ENCODE measurements around the gene ADD1. TPM values are rescaled to one million over a fixed set of nuclear protein-coding genes. Genes with fewer than 3 reads are reported as not detected.

ADD1 gene
- total RNA-seq, 6 experiments from 2014 or later, result 94.4 to 120 (median 103) TPM

GRCh38 chr4:2808001-2808400, 35.6 kb upstream of the ADD1 start:
- no peak overlapping the region for H3K27ac ChIP-seq

DNA sequence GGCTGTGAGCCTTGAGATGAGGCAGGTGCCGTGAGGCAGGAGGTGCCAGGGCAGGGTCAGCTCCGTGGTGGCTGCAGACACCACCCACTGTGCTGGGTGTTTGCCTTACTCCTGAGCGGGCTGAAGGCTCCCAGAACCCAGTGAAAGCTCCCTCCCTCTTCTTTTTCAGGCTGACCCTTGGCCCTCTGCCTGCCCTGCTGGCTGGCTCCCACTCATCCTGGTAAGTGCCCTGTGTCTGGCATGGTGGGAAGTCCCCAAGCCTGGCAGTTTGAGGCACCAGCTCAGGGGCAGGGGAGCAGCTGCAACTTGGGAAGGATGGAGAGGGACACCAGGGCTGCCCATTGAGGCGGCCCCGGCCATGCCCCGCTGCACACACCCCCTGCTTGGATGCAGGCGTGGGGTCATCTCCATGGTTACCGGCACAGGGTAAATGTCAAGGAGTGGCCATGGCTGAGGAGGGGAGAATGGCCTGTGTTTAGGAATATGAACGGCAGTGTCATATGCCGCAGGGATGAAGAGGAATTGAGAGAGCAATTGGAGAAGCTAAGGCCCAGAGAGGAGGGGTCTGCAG, 33.9 kb upstream of the ADD1 start:
- no peaks in the 10 kb centered on the region for H3K9me3 ChIP-seq
- H3K4me1 ChIP-seq, result peaks cover 0 to 65% (median 17%) of the 10 kb centered on the region in 4 donors
- ATAC-seq (peak; percentile 15 to 46 (median 44)), DNase-seq (peak in 1 of 3 donors; percentile 67)
- intact Hi-C loops (cut with DNase I), result no loop called here
- no peak overlapping the region for H3K27ac ChIP-seq
- H3K4me3 ChIP-seq, result no peak overlapping the region
- H3K27me3 ChIP-seq, result no peaks in the 10 kb centered on the region
- 73% methylated on average over 6 of the region's 10 CpGs for WGBS (ENCODE audit: insufficient coverage, low coverage, low lambda C conversion rate, missing lambda C conversion rate)
- TF ChIP-seq CTCF (IDR thresholded peaks at IDR 0.05), result no peak
- TF ChIP-seq POLR2A (IDR thresholded peaks at IDR 0.05), result no peak
- peaks cover 0 to 10% (median 1%) of the 10 kb centered on the region in 4 donors for H3K36me3 ChIP-seq

More at GRCh38 chr4:2808001-2808400, 35.6 kb upstream of the ADD1 start:
- WGBS (ENCODE audit: insufficient coverage, low coverage, low lambda C conversion rate, missing lambda C conversion rate), result 100% methylated on average over 3 of the region's 7 CpGs
- ATAC-seq (no peak), DNase-seq (no peak)
- no peaks in the 10 kb centered on the region for H3K27me3 ChIP-seq
- no peak for TF ChIP-seq CTCF (IDR thresholded peaks at IDR 0.05)
- TF ChIP-seq POLR2A (IDR thresholded peaks at IDR 0.05), result no peak
- H3K4me1 ChIP-seq, result peaks cover 0 to 63% (median 17%) of the 10 kb centered on the region in 4 donors
- no peaks in the 10 kb centered on the region for H3K36me3 ChIP-seq
- H3K4me3 ChIP-seq, result no peak overlapping the region
- no peaks in the 10 kb centered on the region for H3K9me3 ChIP-seq
- intact Hi-C loops (cut with DNase I), result no loop called here

DNA sequence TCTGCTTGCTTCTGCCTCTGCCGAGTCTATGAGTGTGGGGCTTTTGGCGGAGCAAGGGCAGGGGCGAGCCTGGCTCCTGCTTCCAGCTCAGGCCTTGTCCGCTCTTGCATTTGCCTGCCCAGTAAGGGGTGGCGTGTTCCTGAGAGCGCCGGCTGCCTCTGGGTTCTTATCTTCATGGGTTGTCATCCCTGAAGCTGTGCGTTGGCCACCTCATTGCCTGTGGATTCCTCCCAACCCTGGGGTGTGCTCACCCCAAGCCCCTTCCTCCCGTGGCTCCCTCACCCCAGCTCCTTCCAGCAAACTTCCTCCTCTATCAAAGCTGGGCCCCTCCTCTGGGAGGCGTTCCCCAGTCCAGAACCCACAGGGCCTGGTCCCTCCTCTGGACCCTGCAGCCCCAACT, 33.3 kb upstream of the ADD1 start:
- Histone ChIP-seq H3K27me3 (no peaks in the 10 kb centered on the region), H3K4me1 (peaks cover 0 to 58% (median 14%) of the 10 kb centered on the region in 4 donors), H3K9me3 (no peaks in the 10 kb centered on the region), H3K4me3 (no peak overlapping the region), H3K27ac (no peak overlapping the region), H3K36me3 (peaks cover 0 to 11% (median 1%) of the 10 kb centered on the region in 4 donors)
- intact Hi-C loops (cut with DNase I), result no loop called here
- TF ChIP-seq CTCF (IDR thresholded peaks at IDR 0.05), result no peak
- no peak for TF ChIP-seq POLR2A (IDR thresholded peaks at IDR 0.05)
- ATAC-seq, result no peak
- no peak for DNase-seq
- WGBS (ENCODE audit: insufficient coverage, low coverage, low lambda C conversion rate, missing lambda C conversion rate), result 71% methylated on average over 8 of the region's 10 CpGs

GRCh38 chr4:2811830-2812611, 31.6 kb upstream of the ADD1 start:
- peak; percentile 73 to 81 (median 74) for DNase-seq
- H3K27me3 ChIP-seq, result no peaks in the 10 kb centered on the region
- H3K4me1 ChIP-seq, result peaks cover 0 to 42% (median 6%) of the 10 kb centered on the region in 4 donors
- TF ChIP-seq CTCF (IDR thresholded peaks at IDR 0.05), result no peak
- peak; percentile 28 for TF ChIP-seq POLR2A (IDR thresholded peaks at IDR 0.05)
- peak overlapping the region; percentile 24 to 43 (median 35) for H3K4me3 ChIP-seq
- intact Hi-C loops (cut with DNase I), result no loop called here
- peaks cover 0 to 11% (median 1%) of the 10 kb centered on the region in 4 donors for H3K36me3 ChIP-seq
- peak overlapping the region; percentile 46 to 78 (median 67) for H3K27ac ChIP-seq
- WGBS (ENCODE audit: insufficient coverage, low coverage, low lambda C conversion rate, missing lambda C conversion rate), result 35% methylated on average over 4 of the region's 21 CpGs
- no peaks in the 10 kb centered on the region for H3K9me3 ChIP-seq
- peak; percentile 54 to 67 (median 60) for ATAC-seq

Measured in right lobe of liver (tissue), 6 donors.